KOPT-K1 (cell line): Measurements from ENCODE around the gene SPDEF.

Experiments used
- H3K27ac ChIP-seq: fragments of 200-600 bp; sonication (generic); 2 replicates; pipeline ENCODE4 v1.5.1; 2016; ENCODE audit warnings: antibody characterized with exemption, mild to moderate bottlenecking, low read depth, low read length; ENCODE audit not compliant: poor library complexity, severe bottlenecking
- H3K36me3 ChIP-seq: fragments of 200-600 bp; sonication (generic); 2 replicates; pipeline ENCODE4 v1.5.1; 2017; ENCODE audit warnings: antibody characterized with exemption, mild to moderate bottlenecking, low read length, moderate library complexity; ENCODE audit not compliant: insufficient read depth
- H3K9me3 ChIP-seq: fragments of 200-600 bp; sonication (generic); 2 replicates; pipeline ENCODE4 v1.5.1; 2017; ENCODE audit warnings: antibody characterized with exemption, low read length, mild to moderate bottlenecking; ENCODE audit not compliant: insufficient read depth, poor library complexity, severe bottlenecking

SPDEF gene

GRCh38 chr6:34489207-34489805 is 66.8 kb downstream of the SPDEF start:
- Histone ChIP-seq H3K36me3 (no peaks in the 10 kb centered on the region), H3K9me3 (no peaks in the 10 kb centered on the region), H3K27ac (no peak overlapping the region)
